Measurements from ENCODE around the gene DLK2.

DNA sequence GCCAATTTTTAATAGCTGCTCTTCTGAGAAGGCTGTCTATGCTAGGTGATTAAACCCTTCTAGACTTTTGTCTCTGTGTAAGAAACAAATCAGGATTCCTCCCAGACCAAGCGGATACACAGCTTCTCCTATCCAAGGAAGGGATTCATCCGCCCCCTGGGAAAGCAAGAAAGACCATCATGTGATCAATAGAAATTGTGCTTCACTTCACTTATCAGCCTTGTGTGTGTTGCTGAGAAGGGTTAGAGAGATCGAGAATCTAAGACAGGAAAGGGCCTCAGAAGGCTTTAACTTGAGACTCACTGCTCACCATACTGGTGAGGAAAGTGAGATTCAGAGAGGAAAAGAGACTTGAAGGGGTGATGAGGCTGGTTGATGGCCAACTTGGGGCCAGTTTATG lies 26.5 kb downstream of the DLK2 start:
- TF ChIP-seq, protein P1, sequence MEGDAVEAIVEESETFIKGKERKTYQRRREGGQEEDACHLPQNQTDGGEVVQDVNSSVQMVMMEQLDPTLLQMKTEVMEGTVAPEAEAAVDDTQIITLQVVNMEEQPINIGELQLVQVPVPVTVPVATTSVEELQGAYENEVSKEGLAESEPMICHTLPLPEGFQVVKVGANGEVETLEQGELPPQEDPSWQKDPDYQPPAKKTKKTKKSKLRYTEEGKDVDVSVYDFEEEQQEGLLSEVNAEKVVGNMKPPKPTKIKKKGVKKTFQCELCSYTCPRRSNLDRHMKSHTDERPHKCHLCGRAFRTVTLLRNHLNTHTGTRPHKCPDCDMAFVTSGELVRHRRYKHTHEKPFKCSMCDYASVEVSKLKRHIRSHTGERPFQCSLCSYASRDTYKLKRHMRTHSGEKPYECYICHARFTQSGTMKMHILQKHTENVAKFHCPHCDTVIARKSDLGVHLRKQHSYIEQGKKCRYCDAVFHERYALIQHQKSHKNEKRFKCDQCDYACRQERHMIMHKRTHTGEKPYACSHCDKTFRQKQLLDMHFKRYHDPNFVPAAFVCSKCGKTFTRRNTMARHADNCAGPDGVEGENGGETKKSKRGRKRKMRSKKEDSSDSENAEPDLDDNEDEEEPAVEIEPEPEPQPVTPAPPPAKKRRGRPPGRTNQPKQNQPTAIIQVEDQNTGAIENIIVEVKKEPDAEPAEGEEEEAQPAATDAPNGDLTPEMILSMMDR (IDR thresholded peaks at IDR 0.05 in 4 of 5, conservative IDR thresholded peaks at IDR 0.05 in 1 of 5) = no peak
- no peak for TF ChIP-seq POLR2A (IDR thresholded peaks at IDR 0.05)
